Measurements from ENCODE around the gene LUC7L3. TPM values are rescaled to one million over a fixed set of nuclear protein-coding genes. Genes with fewer than 3 reads are reported as not detected.

The LUC7L3 gene
- total and polyA plus RNA-seq, 10 of the 15 experiments (the other 5 are each of a cell fraction or from before 2014, with no cell fraction given), result 51.3 to 176 (median 149) TPM

- H3K36me3 ChIP-seq (ENCODE audit: control insufficient read depth in 2 of 2, insufficient read depth in 2 of 2, low read length in 1 of 2), result peaks cover 0 to 5% of the 10 kb centered on the region in 2 experiments; a peak in 2 of 4 replicates
- WGBS (ENCODE audit: insufficient coverage, insufficient replicate concordance, low lambda C conversion rate, missing lambda C conversion rate), result 23% methylated on average over 3 of the region's 3 CpGs
- ATAC-seq (no peak), FAIRE-seq (no peak), DNase-seq (ENCODE audit: low read depth, low spot score) (no peak)
- RAD21 ChIA-PET (ENCODE audit: unreplicated experiment), result interaction anchor here (1.2 kb wide), 1 partner anchor 16 kb away, joined by 3 read pairs; no protein-coding TSS in a partner anchor
- SMC1A ChIA-PET (ENCODE audit: uncharacterized antibody, unreplicated experiment), result no interaction called here
- H3K79me2 ChIP-seq (ENCODE audit: control insufficient read depth, insufficient read depth, low read length), result peaks cover 86% of the 10 kb centered on the region
- H3K4me2 ChIP-seq (ENCODE audit: control insufficient read depth, insufficient read depth), result peak overlapping the region; percentile 57
- in situ Hi-C loops (cut with MboI) (no loop called here), intact Hi-C loops (cut with micrococcal nuclease; ENCODE audit: unreplicated experiment) (no loop called here)
- H3K27ac ChIP-seq (ENCODE audit: control insufficient read depth, insufficient read depth), result no peak overlapping the region
- peak overlapping the region; percentile 28 for H3K4me3 ChIP-seq
- no peaks in the 10 kb centered on the region; the same call in 1 of the 2 replicates for H3K4me1 ChIP-seq (ENCODE audit: control insufficient read depth, insufficient read depth, low read length)
- CTCF ChIA-PET, result interaction anchor here (1.3 kb wide), 1 partner anchor 92 kb away, joined by 3 read pairs; no protein-coding TSS in a partner anchor
- H3K9ac ChIP-seq (ENCODE audit: control insufficient read depth, insufficient read depth, low read length), result peak overlapping the region; percentile 34; the same call in 1 of the 2 replicates
- BruUV-seq (replicated peaks), result no TSS peak
- H2AFZ ChIP-seq (ENCODE audit: control insufficient read depth, low read depth, low read length), result no peak overlapping the region
- POLR2A ChIA-PET, result interaction anchor here (0.7 kb wide), 1 partner anchor 12 kb away, joined by 4 read pairs; no protein-coding TSS in a partner anchor
- no peaks in the 10 kb centered on the region for H3K9me3 ChIP-seq (replicated peaks; ENCODE audit: control insufficient read depth, insufficient read depth, low read length)
- TF ChIP-seq NFYB (IDR thresholded peaks at IDR 0.05; ENCODE audit: insufficient read depth, low read depth, low read length) (no peak), IKZF2 (IDR thresholded peaks at IDR 0.05) (no peak), NFIC (IDR thresholded peaks at IDR 0.05; ENCODE audit: low read depth, low read length) (no peak), HDGF (IDR thresholded peaks at IDR 0.05) (no peak), ZNF622 (IDR thresholded peaks at IDR 0.05) (no peak), NFYA (IDR thresholded peaks at IDR 0.05; ENCODE audit: borderline replicate concordance, low read depth, low read length) (no peak), ZNF207 (IDR thresholded peaks at IDR 0.05; ENCODE audit: borderline replicate concordance) (no peak), USF1 (IDR thresholded peaks at IDR 0.05; ENCODE audit: borderline replicate concordance, extremely low read length, insufficient read depth, low read depth, low read length) (no peak), POLR2AphosphoS2 (IDR thresholded peaks at IDR 0.05; ENCODE audit: low read depth, low read length) (no peak), MEF2A (IDR thresholded peaks at IDR 0.05; ENCODE audit: insufficient read depth, low read depth, low read length) (no peak), KDM1A (IDR thresholded peaks at IDR 0.05; ENCODE audit: borderline replicate concordance) (no peak), BACH1 (IDR thresholded peaks at IDR 0.05; ENCODE audit: borderline replicate concordance) (no peak), HSF1 (IDR thresholded peaks at IDR 0.05; ENCODE audit: low read depth, low read length) (no peak), SUPT20H (IDR thresholded peaks at IDR 0.05; ENCODE audit: borderline replicate concordance, control insufficient read depth, low read depth, low read length) (no peak), ZBTB11 (CRISPR knock-in tag; IDR thresholded peaks at IDR 0.05) (no peak)
- no peaks in the 10 kb centered on the region for H3K27me3 ChIP-seq (replicated peaks in 1 of 2; ENCODE audit: control insufficient read depth in 2 of 2, insufficient read depth in 2 of 2, low read length in 1 of 2)
- peaks cover 4% of the 10 kb centered on the region; the same call in 1 of the 2 replicates for H4K20me1 ChIP-seq (ENCODE audit: control insufficient read depth, insufficient read depth)
Observed at GRCh38 chr17:50722746-50723145, 3.3 kb downstream of the LUC7L3 start.

All from GM12878 (cell line).